Inferior parietal cortex (tissue), 1 donor: Measurements from ENCODE around the gene LPCAT3.
A peak's percentile ranks its signal among the peaks of the same experiment; 100 is the strongest.
"Not testable (repeated sequence)": the region's sequence is repeated elsewhere in the genome, so short reads cannot be mapped to it uniquely, and the experiment has no call there.

ENCODE experiments used
- DNase-seq: peaks from one replicate; pipeline ENCODE4 v3.0.0-alpha.2; 2016; ENCODE audit errors: extremely low spot score

Gene LPCAT3

DNA sequence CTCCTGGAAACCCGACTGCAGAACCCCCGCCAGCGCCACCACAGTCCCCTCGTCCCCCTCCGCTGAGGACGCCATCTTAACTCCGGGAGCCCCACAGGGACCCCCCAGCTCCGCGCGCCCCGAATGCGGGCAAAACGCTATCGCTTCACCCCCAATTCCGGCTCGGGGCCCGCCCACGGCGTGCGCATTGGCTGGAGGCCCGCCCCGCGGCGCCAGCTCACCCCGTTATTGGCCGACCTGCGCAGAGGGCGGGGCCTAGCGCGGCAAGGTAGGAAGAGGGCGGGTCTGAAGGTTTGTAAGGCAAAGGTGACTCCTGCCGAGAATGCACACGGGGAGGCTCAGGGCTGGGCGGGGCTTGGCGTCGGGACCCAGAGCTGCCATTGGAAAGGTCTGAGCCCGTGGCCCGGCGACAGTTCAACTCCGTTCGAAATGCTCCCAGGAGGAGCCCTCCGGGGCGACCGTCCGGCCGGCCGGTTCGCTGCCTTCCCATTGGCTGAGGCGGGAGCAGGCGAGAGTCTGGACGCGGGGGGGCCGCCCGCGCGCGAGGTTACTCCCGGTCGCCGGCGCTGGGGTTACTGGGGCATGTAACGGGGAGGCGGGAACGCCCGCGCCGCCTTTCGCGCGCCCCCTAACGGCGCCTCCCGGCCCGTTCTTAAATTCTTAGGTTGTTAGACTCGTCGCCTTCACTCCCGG is at the start of gene LPCAT3:
LPCAT3 (minus strand) TSS at position 127 of the 693 bp plus-strand sequence; CDS start at position 75, 52 bp downstream.
- DNase-seq, result peak; percentile 93

DNA sequence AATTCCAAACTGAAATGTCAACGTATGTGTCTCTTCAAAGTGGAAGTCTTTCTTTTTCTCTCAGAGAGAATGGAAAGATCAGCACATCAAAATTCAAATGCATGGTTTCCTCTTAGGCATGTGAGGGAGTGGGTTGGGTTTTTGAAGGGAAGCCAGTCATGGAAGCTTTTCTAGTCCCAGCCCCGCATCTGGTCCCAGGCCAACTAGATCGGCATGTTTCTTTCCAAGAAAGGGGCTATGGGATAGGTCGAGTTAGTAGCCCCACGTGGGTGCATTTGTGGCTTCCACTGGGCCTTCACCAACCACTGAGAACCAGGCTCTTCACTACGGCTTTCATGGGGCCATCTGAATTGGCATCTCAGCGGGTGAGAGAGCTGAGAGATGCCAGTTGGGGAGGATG is 48.8 kb upstream of the LPCAT3 start:
- DNase-seq, result no peak

- no peak for DNase-seq
Measured at GRCh38 chr12:7066596-7066995, 48.3 kb upstream of the LPCAT3 start.

DNA sequence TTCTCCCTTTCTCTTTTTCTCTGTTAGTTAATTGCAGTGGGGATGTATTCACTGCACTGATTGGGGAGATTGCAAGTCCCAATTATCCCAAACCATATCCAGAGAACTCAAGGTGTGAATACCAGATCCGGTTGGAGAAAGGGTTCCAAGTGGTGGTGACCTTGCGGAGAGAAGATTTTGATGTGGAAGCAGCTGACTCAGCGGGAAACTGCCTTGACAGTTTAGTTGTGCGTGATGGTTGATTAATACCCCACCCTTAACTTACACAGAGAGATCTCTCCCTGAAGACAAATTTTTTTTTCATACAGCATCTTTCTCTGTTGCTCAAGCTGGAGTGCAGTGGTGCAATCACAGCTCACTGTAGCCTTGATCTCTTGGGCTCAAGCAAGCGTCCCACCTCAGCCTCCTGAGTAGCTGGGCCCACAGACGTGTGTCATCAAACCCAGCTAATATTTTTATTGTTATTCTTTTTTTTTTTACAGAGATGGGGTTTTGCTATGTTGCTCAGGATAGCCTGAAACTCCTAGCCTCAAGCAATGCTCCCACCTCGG is 46.9 kb upstream of the LPCAT3 start:
- DNase-seq, result no peak

DNA sequence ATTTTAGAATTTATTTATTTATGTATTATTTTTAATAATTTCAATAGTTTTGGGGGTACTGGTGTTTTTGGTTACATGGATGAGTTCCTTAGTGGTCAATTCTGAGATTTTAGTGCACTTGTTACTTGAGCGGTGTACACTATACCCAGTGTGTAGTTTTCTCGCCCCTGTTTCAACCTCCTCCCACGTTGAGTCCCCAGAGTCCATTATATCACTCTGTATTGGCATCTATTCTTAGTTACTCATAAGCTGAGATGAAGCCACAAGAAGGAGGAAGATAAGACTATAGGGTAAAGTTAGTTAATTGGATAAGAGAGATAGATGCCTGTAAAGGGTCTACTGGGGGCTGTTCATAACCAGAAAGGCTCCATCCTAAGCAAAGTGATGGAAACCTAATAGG is 46.2 kb upstream of the LPCAT3 start:
- DNase-seq, result no peak

GRCh38 chr12:7061596-7061995 is 43.3 kb upstream of the LPCAT3 start:
- no peak for DNase-seq

GRCh38 chr12:7061138-7061537 is 42.9 kb upstream of the LPCAT3 start:
- DNase-seq, result no peak

DNA sequence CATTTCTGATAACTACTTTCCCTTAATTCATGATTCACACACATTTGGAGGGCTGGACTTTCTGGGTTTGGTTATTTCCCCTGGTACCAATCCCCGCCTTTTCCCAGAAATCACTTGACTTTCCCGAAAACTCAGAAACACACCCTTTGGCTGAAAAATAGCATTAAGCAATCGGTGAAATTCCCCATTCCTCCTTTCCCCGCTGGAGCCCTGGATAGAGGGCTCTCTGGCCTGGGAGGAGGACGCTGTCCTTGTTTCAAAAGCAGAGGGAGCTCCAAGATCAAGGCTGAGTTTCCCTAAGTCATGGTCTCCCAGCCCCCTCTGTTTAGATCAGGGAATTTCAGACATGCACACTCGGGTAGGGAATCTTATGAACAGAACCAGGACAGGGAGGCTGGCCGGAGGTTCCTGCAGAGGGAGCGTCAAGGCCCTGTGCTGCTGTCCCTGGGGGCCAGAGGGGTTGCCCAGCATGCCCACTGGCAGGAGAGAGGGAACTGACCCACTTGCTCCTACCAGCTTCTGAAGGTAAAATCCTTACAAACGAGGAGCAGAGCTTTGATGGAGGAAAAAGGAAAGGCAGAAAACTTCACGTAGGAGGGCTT is 42.2 kb upstream of the LPCAT3 start, which contains the start of gene C1S:
C1S (plus strand) TSS at position 366 of the 602 bp plus-strand sequence. CDS start 1,195 bp downstream, outside the sequence.
- DNase-seq, result peak; percentile 38

GRCh38 chr12:7059780-7060179 is 41.5 kb upstream of the LPCAT3 start:
- DNase-seq, result no peak

- no peak for DNase-seq
Measured at GRCh38 chr12:7058850-7059395, 40.6 kb upstream of the LPCAT3 start.

GRCh38 chr12:7058163-7058845 is 40.0 kb upstream of the LPCAT3 start:
- DNase-seq, result no peak

DNA sequence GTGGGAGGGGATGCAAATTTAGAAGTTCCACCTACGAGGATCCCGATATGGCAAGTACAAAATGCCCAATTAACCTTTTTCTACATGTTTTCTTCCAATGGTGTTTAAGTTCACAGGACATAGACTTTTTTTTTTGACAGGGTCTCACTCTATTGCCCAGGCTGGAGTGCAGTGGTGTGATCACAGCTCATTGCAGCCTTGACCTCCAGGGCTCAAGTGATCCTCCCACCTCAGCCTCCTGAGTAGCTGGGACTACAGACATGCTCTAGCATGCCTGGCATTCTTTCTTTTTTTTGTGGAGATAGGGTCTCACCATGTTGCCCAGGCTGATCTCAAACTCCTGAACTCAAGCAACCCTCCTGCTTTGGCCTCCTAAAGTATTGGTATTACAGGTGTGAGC is 37.5 kb upstream of the LPCAT3 start:
- not testable (repeated sequence) for DNase-seq

DNA sequence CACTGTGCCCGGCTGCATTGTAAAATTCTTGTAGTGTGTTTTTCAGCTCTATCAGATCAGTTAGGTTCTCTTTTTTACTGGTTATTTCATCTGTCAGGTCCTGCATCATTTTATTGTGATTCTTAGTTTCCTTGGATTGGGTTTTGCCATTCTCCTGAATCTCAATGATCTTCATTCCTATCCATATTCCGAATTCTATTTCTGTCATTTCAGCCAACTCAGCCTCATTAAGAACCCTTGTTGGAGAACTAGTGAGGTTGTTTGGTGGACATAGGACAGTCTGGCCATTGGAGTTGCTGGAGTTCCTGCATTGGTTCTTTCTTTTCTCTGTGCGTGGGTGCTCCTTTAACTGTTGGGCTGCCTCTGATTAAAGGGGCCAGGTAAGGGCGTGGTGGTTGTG is 36.6 kb upstream of the LPCAT3 start:
- no peak for DNase-seq

DNA sequence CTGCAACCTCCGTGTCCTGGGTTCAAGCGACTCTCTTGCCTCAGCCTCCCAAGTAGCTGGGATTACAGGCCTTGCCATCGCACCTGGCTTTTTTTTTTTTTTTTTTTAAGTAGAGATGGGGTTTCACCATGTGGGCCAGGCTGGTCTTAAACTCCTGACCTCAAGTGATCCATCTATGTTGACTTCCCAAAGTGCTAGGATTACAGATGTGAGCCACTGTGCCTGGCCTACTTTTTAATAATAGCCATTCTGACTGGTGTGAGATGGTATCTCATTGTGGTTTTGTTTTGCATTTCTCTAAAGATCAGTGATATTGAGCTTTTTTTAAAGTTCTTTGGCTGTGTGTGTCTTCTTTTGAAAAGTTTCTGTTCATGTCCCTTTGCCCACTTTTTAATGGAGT is 31.7 kb upstream of the LPCAT3 start:
- DNase-seq, result not testable (repeated sequence)

GRCh38 chr12:7049445-7049951 is 31.2 kb upstream of the LPCAT3 start:
- DNase-seq, result not testable (repeated sequence)

- no peak for DNase-seq
Measured at GRCh38 chr12:7047306-7047705, 29.0 kb upstream of the LPCAT3 start.

DNA sequence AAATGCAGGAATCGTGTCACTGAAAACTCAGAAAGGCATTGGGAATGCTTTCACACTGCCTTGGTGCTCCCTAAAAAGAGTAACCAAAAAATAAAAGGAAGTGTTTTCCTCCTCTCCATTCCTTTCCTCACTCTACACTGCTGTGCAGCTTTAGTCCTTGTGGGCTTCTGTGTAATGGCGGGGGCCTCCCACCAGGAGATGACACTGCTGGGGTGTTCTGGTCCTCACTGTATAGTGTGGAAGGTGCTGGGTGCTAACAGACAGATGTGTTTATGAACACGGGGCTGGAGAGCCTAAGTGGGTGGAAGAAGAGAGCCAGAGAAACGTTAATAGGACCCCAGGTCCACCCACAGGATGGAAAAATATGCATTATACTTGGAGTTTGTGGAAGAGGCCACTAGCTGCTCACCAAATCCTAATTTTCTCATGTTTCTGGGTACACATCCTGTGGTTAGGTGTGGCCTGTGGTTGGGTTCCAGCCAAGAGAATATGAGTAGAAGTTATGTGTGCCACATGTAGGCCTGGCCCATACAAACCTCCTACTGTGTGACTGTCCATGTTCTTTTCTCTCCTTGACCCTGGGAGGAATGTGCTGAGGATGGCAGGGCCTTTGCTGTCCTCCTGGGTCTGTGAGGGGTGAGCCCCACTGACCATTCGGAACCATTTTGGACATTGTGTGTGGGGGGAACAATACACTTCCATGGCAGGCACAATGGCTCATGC is 28.3 kb upstream of the LPCAT3 start:
- no peak for DNase-seq

GRCh38 chr12:7045913-7046312 is 27.6 kb upstream of the LPCAT3 start:
- DNase-seq, result no peak

- DNase-seq, result peak; percentile 42
Measured at GRCh38 chr12:7042842-7043241, 24.6 kb upstream of the LPCAT3 start.

- no peak for DNase-seq
Measured at GRCh38 chr12:7039403-7039802, 21.1 kb upstream of the LPCAT3 start.

DNA sequence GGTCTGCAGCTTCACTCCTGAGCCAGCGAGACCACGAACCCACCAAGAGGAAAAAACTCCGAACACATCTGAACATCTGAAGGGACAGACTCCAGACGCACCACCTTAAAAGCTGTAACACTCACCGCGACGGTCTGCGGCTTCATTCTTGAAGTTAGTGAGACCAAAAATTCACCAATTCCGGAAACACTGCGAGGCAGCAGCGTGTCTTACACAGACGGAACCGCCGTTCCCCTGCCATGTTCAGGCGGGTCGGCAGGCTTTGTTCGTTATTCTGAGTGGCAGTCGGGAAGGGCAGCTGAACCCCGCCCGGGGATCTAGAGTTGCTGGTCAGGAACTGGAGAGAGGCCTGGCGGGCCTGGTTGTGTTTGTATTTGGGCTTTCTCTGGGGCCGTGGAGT is 20.3 kb upstream of the LPCAT3 start:
- no peak for DNase-seq
